Suppressor macrophage treated with lipopolysaccharide for 1 hour (primary cell): ENCODE results near the gene GDPD4.
A peak's percentile ranks its signal among the peaks of the same experiment; 100 is the strongest.

Source experiments
- DNase-seq, 3 donors: peaks; one replicate each; pipeline ENCODE4 v3.0.0-alpha.2; 2020 to 2022

Gene GDPD4

DNA sequence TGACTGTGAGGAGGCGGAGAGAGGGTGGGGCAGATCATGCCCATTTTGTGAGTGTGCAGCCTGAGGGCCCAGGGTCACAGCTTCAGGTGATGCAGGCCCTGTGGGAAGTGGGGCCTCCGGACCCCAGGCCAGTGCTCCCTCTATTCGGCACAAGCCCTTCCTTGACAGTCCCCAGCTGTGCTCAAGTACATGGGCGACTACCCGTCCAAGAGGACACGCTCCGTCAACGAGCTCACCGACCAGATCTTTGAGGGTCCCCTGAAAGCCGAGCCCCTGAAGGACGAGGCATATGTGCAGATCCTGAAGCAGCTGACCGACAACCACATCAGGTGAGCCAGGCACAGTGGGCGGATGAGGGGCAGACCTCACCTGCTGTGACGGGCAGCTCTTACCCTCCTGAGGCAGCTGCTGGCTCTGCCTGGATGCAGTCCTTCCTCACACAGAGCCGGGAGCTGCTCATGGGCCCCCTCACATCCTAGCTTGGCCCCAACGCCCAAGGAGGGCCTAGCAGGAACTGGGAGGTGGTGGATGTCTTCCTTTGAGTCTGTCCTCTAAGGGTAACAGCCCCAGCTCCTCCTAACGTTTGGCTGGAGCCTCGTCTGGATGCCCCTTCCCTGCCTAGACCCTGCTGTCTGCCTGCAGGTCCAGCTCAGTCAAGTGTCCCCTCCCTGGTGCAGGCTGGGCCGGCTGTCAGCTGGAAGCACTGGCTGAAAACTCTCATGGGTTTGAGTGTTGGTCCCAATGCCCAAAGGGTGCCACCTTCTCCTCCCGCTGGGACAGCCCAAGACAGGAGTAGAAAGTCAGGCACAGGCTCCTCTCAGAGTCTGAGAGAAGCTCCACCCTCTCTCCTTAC is 97.4 kb downstream of the GDPD4 start:
- DNase-seq = no peak

DNA sequence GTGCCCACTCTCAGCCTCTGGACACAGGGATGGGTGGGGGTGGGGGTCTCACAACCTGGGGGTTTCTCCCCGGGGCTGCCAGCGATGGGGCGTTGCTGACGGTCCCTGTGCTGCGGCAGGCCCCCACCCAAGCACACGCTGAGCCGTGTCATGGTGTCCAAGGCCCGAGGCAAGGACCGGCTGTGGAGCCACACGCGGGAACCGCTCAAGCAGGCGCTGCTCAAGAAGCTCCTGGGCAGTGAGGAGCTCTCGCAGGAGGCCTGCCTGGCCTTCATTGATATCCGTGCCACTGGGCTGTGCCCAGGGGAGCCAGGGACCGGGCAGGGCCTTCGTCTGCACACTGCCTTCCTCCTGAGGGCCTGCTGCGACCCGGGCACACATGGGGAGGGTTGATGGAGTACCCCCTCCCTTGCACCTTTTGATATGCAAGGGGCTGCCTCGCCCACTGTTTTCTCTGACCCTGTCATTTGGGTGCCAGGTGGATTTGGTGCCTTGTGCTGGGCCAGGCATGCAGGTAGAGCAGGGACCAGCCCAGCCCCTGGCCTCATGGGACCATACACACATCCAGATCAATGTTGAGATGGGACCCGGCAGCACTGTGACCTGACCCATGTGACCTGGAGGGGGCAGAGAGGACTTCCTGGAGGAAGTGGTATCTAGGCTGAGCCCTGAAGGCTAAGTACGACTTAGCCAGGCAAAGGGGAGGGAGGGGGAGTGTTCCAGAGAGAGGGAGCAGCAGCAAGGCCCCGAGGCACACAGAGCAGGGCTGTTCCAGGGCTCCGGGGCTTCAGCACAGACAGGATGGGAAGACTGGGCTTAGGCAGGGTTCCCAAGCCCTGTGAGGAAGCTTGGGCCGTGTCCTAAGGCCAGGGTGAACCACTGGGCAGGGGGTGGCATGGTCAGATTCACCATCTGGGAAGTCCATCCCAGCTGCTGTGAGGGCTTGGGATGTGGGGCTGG is 98.3 kb downstream of the GDPD4 start:
- no peak for DNase-seq

GRCh38 chr11:77201991-77202841 is 99.3 kb downstream of the GDPD4 start:
- no peak for DNase-seq

DNA sequence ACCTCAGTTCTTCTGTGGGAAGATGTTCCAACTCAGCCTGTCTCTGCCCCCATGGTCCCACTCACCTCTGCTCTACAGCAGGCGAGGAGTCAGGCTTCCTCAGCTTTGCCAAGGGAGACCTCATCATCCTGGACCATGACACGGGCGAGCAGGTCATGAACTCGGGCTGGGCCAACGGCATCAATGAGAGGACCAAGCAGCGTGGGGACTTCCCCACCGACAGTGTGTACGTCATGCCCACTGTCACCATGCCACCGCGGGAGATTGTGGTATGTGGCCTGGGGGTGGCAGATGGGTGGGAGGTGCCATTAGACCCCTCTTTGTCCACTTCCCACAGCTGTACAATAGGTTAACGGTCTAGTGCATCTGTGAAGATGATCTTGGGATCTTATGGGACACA is 100.1 kb downstream of the GDPD4 start:
- DNase-seq = no peak

GRCh38 chr11:77200351-77201268 is 100.9 kb downstream of the GDPD4 start:
- no peak for DNase-seq

- peak in 2 of 3 donors; percentile 28 to 29 for DNase-seq
Measured at GRCh38 chr11:77199137-77199745, 102.2 kb downstream of the GDPD4 start.

DNA sequence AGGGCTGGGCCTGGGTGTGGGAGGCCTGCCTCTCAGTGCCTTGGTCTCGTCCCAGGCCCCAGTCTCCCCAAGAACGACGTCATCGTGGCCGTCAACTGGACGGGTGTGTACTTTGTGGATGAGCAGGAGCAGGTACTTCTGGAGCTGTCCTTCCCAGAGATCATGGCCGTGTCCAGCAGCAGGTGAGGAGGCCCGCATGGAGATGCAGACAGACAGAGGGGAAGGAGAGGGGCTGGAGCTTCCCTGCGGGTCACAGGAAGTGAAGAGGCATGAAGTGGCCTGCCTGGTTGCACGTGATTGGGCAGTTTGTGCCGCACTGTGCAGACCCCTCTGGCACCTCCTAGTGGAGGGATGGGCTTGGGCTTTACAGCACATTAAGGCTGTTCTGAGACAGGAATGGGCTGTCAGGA is 103.0 kb downstream of the GDPD4 start:
- peak; percentile 27 to 34 (median 33) for DNase-seq

GRCh38 chr11:77197626-77198320 is 103.7 kb downstream of the GDPD4 start:
- DNase-seq = no peak

DNA sequence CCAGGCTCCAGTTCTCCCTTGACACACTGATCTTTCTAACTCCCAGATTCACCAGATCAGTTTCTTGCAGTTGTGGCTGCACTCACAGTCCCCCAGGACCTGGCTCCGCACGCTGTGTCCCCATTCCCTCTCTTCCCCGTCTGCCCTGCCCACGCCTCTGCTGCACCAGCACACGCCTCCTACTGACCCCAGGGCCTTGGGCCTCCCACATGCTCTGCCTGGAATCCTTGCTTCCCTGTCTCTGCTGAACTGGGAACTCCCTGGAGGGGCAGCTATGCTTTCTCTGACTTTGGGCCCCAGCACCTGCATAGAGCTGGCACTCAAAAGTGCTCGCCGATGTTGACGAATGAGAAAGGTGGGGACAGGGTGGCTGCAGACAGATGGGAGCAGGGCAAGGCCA is 104.5 kb downstream of the GDPD4 start:
- peak in 1 of 3 donors; percentile 15 for DNase-seq

- no peak for DNase-seq
Measured at GRCh38 chr11:77195071-77195755, 106.3 kb downstream of the GDPD4 start.

- no peak for DNase-seq
Measured at GRCh38 chr11:77193911-77194830, 107.3 kb downstream of the GDPD4 start.

DNA sequence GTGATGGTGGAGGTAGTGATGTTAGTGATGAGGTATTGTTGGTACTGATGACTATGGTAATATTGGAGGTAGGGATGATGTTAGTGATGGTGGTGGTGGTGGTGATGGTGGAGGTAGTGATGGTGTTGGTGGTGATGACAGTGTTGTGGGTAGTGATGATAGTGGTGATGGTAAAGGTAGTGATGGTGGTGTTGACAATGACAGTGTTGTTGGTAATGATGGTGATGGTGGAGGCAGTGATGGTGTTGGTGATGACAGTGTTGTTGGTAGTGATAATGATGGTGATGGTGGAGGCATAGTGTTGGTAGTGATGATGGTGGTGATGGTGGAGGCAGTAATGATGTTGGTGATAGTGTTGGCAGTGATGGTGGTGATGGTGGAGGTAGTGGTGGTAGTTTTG is 108.3 kb downstream of the GDPD4 start:
- DNase-seq = no peak

DNA sequence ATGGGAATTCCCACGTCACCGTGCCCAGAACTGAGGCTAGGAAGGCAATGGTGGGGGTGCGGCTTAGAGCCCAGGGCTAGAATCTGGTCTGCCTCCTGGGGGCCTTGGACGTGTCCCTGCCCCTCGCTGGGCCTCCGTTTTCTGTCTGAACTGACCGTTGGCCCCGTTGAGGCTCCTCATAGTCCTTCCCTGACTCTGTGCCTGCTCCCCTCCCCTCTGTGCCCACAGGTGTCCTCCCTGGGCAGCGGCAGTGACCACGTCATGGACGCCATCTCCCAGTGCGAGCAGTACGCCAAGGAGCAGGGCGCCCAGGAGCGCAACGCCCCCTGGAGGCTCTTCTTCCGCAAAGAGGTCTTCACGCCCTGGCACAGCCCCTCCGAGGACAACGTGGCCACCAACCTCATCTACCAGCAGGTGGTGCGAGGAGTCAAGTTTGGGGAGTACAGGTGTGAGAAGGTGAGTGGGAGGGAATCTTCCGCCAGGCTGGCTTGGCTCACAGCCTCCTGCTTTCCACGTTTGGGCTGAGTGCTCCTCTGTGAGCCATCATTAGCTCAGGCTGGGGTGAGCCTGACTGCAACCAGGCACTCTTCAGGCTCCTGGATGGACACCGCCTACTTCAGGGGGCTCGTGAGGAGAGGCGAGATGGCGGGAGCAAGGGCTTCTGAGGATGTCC is 109.5 kb downstream of the GDPD4 start:
- peak in 2 of 3 donors; percentile 11 to 31 for DNase-seq

DNA sequence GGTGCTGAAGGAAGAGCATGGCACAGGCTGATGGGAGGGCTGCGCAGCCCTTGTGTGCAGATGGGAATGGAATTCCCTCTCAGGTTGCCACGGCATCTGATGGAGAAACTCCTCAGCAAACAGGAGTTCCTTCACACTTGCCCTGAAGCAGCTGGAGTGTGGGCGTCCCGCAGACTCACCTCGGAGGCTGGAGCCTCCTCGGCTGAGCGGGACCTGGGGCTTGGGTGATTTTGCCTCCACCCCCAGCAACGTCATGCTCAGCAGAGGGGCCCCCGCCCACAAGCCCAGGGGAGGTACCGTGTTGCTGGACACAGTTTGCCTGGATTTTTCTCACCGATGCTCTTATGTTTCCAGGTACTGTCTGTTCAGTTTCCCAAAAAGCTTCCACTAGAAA is 110.1 kb downstream of the GDPD4 start:
- DNase-seq = no peak

DNA sequence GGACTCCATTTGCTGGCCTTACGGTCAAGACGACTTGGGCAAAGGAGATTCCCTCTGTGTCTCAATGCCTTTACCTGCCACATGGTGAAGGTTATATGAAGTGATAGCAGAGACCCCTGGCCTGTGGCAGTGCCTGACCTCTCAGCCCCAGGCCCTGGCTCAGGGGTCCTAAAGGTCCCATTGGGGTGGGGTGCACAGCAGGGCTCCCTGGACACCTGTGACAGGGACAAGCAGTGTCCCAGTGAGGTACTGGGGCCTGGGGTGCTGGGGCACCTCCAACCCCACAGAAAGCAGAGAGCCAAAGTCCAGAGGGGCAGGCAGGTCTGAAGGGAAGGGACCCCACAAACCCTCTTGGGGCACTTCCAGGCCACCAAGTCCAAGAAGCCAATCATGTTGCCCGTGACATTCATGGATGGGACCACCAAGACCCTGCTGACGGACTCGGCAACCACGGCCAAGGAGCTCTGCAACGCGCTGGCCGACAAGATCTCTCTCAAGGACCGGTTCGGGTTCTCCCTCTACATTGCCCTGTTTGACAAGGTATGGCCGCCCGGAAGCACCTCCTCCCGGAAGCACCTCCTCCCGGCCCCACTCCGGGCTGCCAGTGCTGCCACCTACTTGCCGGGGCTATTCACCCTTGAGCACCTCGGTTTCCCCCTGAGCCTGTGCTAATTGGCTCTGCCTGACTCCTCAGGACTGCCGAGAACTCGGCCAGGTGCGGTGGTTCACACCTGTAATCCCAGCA is 111.0 kb downstream of the GDPD4 start:
- no peak for DNase-seq

GRCh38 chr11:77189588-77190210 is 111.8 kb downstream of the GDPD4 start:
- DNase-seq = no peak
